Transverse colon (tissue), 4 donors: ENCODE results near the gene SLC49A3. TPM values are rescaled to one million over a fixed set of nuclear protein-coding genes. Genes with fewer than 3 reads are reported as not detected.
A peak's percentile ranks its signal among the peaks of the same experiment; 100 is the strongest.

Experiments
- DNase-seq: peaks from one replicate; pipeline ENCODE4 v3.0.0-alpha.2; 2019
- H3K27ac ChIP-seq, 4 donors: fragments of 200-600 bp; sonication (generic); 2 replicates each; pipeline ENCODE4 v1.5.1; 2016 to 2018; ENCODE audit warnings: inconsistent platforms in 4 of 4
- H3K27me3 ChIP-seq: fragments of 200-600 bp; sonication (generic); 2 replicates; pipeline ENCODE4 v1.5.1; 2017; ENCODE audit warnings: inconsistent platforms
- H3K36me3 ChIP-seq, 4 donors: fragments of 200-600 bp; sonication (generic); 2 replicates each; pipeline ENCODE4 v1.5.1; 2017 to 2019; ENCODE audit warnings: inconsistent platforms in 4 of 4
- H3K4me1 ChIP-seq, 4 donors: fragments of 200-600 bp; sonication (generic); 2 replicates each; pipeline ENCODE4 v1.5.1; 2017 to 2020; ENCODE audit warnings: inconsistent platforms in 4 of 4
- H3K4me3 ChIP-seq, 4 donors: fragments of 200-600 bp; sonication (generic); 1 replicate in 1 of 4; 2 replicates in 3 of 4; pipeline versions ENCODE4 v1.5.1 to v1.6.1; 2017 to 2019; ENCODE audit warnings: inconsistent platforms in 4 of 4
- H3K9me3 ChIP-seq, 2 donors: fragments of 200-600 bp; sonication (generic); 2 replicates each; pipeline ENCODE4 v1.5.1; 2017 to 2019; ENCODE audit warnings: inconsistent platforms in 2 of 2
- EP300 ChIP-seq: sonication (generic); formaldehyde crosslinking; IDR thresholded peaks from one replicate; pipeline ENCODE4 v1.6.1; 2017; ENCODE audit warnings: antibody characterized with exemption, low read depth
- POLR2A ChIP-seq: fragments of 450-650 bp; IDR thresholded peaks from one replicate; pipeline ENCODE4 v1.6.1; 2016; ENCODE audit warnings: antibody characterized with exemption, mild to moderate bottlenecking, moderate library complexity
- POLR2AphosphoS5 ChIP-seq, 3 donors: sonication (generic); formaldehyde crosslinking; IDR thresholded peaks; one replicate each; pipeline ENCODE4 v1.6.1; 2016; ENCODE audit warnings: antibody characterized with exemption in 3 of 3
- WGBS, 2 donors: methylation state at CpG; one replicate each; pipeline ENCODE4 v1.1.5; 2018; ENCODE audit warnings: low coverage in 1 of 2; 5-methylcytosine and 5-hydroxymethylcytosine counted together
- in situ Hi-C, 4 donors: fragments of 200-750 bp; cut with MboI; loops; one replicate each; pipeline versions ENCODE4 v1.15.0 to v1.15.1; 2017; ENCODE audit warnings: low sequenced_read_pairs in 3 of 4, low pct_ligation_motif_present in 1 of 4, low pct_unique_long_range_greater_than_20kb in 1 of 4
- intact Hi-C: fragments of 100-400 bp; cut with DNase I; formaldehyde crosslinking; loops from one replicate; pipeline ENCODE4 v1.15.1; 2023; ENCODE audit warnings: low total_unique reads
- total RNA-seq, 4 donors: library from RNA; depleted of rRNA; stranded (reverse); fragments of >200 nt; gene quantifications; one replicate each; pipeline ENCODE4 v1.1.0, GENCODE V29; 2016
- TF ChIP-seq, protein P1 (sequence below), 5 experiments: fragments of 200-600 bp in 3 of 5; fragments of 450-650 bp in 2 of 5; sonication (generic) in 3 of 5; IDR thresholded peaks; 1 replicate in 2 of 5; 2 replicates in 3 of 5; pipeline ENCODE4 v1.5.1; 2016 to 2017; ENCODE audit warnings: antibody characterized with exemption in 5 of 5, inconsistent platforms in 3 of 5, mild to moderate bottlenecking in 2 of 5, moderate library complexity in 1 of 5

The SLC49A3 gene
- total RNA-seq, 4 donors from 2014 or later, result 1.2 to 17.6 (median 9.2) TPM

DNA sequence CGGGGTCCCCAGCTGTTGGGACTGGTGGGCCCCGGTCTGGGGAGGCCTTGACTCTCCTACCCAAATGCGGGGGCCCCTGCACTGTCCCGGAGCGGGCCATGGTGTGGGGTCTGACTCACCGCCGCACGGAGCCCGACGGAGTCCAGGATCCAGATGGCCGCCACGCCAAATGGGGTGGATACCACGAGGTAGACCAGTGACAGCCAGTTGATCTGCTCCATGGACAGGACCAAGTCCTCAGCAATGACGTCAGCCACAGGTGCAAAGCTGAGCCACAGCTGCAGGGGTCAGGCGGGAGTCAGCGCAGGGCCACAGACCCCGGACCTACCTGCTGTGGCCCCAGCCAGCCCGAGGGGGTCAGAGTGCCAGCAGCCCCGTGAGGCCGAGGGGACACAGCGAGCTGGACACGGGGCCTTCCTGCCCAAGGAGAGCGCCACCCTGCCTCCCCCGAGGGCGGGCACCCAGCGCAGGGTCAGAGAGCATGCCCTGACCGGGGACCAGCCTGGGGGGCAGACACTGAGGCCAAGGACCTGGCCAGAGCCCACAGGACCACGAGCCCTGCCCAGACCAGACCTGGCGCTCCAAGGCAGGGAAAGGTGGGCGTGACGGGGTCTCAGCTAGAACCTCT lies 2.4 kb downstream of the SLC49A3 start:
- DNase-seq, result no peak
- Histone ChIP-seq H3K4me1 (peaks cover 16 to 57% (median 52%) of the 10 kb centered on the region in 4 donors), H3K4me3 (no peak overlapping the region), H3K27ac (peak overlapping the region; percentile 76 to 87 (median 78)), H3K9me3 (no peaks in the 10 kb centered on the region), H3K27me3 (no peaks in the 10 kb centered on the region), H3K36me3 (no peaks in the 10 kb centered on the region)
- in situ Hi-C loops (no loop called here), intact Hi-C loops (no loop called here)
- 89 to 100% methylated on average over 1 to 28 of the region's 31 CpGs for WGBS, 2 donors
- TF ChIP-seq EP300 (no peak), POLR2AphosphoS5 (IDR thresholded peaks at IDR 0.05) (no peak), POLR2A (no peak)
- TF ChIP-seq, protein P1, sequence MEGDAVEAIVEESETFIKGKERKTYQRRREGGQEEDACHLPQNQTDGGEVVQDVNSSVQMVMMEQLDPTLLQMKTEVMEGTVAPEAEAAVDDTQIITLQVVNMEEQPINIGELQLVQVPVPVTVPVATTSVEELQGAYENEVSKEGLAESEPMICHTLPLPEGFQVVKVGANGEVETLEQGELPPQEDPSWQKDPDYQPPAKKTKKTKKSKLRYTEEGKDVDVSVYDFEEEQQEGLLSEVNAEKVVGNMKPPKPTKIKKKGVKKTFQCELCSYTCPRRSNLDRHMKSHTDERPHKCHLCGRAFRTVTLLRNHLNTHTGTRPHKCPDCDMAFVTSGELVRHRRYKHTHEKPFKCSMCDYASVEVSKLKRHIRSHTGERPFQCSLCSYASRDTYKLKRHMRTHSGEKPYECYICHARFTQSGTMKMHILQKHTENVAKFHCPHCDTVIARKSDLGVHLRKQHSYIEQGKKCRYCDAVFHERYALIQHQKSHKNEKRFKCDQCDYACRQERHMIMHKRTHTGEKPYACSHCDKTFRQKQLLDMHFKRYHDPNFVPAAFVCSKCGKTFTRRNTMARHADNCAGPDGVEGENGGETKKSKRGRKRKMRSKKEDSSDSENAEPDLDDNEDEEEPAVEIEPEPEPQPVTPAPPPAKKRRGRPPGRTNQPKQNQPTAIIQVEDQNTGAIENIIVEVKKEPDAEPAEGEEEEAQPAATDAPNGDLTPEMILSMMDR (IDR thresholded peaks at IDR 0.05), result no peak

DNA sequence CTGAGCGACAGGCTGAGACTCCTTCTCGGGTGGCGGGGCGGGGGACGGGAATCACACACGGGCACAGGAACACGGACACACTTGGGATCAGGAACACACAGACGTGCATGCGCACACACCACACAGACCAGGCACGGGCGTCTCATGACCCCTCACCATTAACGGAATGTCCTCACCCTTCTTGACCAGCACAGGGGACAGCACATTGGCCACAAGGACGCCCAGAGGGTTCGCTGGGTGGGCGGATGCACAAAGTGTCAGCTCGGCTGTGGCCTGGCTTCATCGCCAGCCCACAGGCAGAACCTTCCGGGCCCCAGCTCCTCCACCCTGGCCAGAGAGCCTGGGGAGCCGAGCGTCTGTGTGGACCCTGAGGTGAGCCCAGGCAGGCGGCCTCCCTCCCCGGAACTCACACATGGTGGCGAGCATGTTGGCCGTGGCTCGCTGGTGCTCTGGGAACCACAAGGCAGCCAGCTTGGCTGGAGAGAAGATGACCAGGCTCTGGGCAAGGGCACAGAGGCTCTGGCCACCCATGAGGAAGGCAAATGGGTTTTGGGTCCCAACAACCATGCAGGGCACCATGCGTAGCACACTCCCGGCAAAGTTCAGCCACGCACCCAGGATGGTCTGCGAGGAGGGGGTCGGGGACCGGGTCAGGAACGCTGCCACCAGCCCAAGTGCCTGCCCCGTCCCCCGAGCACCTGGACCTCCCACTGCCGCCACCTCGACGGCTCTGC lies 3.1 kb downstream of the SLC49A3 start:
- Histone ChIP-seq H3K4me1 (peaks cover 16 to 62% (median 57%) of the 10 kb centered on the region in 4 donors), H3K27ac (no peak overlapping the region), H3K36me3 (no peaks in the 10 kb centered on the region), H3K4me3 (no peak overlapping the region), H3K9me3 (no peaks in the 10 kb centered on the region), H3K27me3 (no peaks in the 10 kb centered on the region)
- in situ Hi-C loops (no loop called here), intact Hi-C loops (no loop called here)
- 83 to 94% methylated on average over 13 to 25 of the region's 37 CpGs for WGBS, 2 donors
- no peak for DNase-seq
- TF ChIP-seq POLR2AphosphoS5 (IDR thresholded peaks at IDR 0.05) (no peak), POLR2A (no peak), EP300 (no peak)
- TF ChIP-seq, protein P1 (IDR thresholded peaks at IDR 0.05), result no peak

DNA sequence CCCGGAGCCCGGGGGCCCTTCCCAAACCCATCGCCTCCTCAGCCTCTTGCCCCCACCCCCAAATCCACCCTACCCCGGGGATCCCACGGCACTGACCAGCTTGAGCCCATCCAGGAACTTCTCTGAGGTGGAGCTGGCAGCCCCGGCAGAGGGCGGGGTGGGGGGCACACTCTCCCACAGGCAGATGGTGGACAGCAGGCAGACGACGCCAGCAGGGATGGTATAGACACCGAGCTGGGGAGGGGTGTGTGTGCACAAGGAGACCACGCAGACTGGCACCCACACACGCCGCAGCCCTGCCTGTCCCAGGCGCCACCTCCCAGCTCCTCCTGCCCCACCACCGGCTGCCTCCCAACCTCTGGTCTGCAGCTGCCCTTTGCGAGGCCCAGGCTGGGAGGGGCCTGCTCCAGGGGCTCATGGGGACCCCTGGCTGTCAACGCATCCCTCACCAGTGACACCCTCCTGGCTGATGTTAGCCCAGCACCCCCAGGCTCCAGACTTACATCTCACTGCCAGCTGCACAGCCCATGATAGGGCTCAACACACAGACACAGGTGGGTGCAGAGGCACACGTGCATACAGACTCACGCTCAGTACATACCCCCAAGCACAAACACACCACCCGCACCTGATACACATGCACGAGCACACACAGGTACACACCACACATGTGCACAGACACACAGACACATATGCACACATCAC lies 4.2 kb downstream of the SLC49A3 start:
- 67% methylated on average over 21 of the region's 21 CpGs; no CpG with 5 or more reads in 1 of the 2 donors for WGBS, 2 donors
- no peaks in the 10 kb centered on the region for H3K9me3 ChIP-seq
- peaks cover 19 to 67% (median 63%) of the 10 kb centered on the region in 4 donors for H3K4me1 ChIP-seq
- H3K4me3 ChIP-seq, result no peak overlapping the region
- H3K36me3 ChIP-seq, result no peaks in the 10 kb centered on the region
- TF ChIP-seq, protein P1 (IDR thresholded peaks at IDR 0.05), result no peak
- TF ChIP-seq POLR2AphosphoS5 (IDR thresholded peaks at IDR 0.05) (no peak), POLR2A (no peak), EP300 (no peak)
- H3K27ac ChIP-seq, result no peak overlapping the region
- in situ Hi-C loops (no loop called here), intact Hi-C loops (no loop called here)
- no peak for DNase-seq
- no peaks in the 10 kb centered on the region for H3K27me3 ChIP-seq

DNA sequence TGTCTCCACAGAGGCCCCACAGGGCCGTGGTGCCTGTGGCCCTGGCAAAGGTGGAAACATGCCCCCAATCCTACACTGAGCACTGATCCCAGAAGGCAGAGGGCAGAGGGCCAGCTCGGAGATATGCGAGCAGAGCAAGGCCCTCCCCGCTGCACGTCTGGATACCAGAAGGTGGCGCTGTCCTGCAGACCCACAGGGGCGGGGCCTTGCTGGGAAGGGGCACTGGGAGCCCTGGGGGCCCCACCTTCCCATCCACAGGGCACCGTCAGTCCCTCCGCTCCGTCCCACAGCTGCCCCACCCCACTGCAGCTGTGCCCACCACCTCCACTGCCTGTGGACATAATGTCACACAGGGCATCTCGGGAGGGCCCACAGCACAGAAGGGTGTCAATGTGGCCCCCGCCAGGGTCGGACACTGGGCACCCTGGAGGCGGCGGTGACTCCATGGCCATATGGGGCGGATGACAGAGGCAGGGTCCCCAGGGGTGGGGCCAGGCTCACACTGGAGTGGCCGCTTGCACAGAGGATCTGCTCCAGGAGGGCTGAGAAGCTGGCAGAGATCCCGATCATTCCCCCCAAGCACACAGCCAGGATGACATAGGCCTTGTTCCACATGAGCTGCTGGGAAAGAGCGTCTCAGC lies 4.8 kb downstream of the SLC49A3 start:
- DNase-seq, result peak; percentile 80
- intact Hi-C loops, result no loop called here
- in situ Hi-C loops, result no loop called here
- H3K27me3 ChIP-seq, result no peaks in the 10 kb centered on the region
- no peak overlapping the region for H3K27ac ChIP-seq
- H3K4me1 ChIP-seq, result peaks cover 19 to 60% (median 57%) of the 10 kb centered on the region in 4 donors
- TF ChIP-seq EP300, result no peak
- TF ChIP-seq POLR2AphosphoS5 (IDR thresholded peaks at IDR 0.05), result no peak
- TF ChIP-seq, protein P1 (IDR thresholded peaks at IDR 0.05), result peak; percentile 61 to 86 (median 73)
- TF ChIP-seq POLR2A, result no peak
- no peak overlapping the region for H3K4me3 ChIP-seq
- 38% methylated on average over 19 of the region's 19 CpGs; no CpG with 5 or more reads in 1 of the 2 donors for WGBS, 2 donors
- H3K9me3 ChIP-seq, result no peaks in the 10 kb centered on the region
- H3K36me3 ChIP-seq, result no peaks in the 10 kb centered on the region
